ENCODE results near the gene CIB4.

CIB4 gene

DNA sequence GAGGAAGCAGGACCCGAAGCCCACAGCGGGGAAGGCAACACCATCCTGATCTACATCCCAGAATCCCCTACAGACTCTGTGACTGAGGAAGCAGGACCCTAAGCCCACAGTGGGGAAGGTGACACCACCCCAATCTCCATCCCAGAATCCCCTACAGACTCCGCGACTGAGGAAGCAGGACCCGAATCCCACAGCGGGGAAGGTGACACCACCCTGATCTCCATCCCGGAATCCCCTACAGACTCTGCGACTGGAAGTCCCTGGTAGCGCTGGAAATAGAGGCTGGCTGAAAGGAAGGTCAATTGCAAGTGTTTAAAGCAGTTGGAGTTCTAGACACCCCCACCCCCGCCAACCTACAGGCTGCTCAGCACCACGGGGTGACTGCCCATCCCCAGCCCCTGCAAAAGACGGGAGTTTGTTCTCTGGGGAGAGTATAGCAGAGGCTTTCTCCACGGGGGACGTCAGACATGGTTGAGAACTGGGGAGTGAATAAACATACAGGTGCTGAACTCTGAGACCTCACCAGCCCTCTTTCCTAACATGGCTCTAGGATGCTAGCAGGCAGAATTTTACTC is 21.0 kb downstream of the CIB4 start:
- no peak for DNase-seq

DNA sequence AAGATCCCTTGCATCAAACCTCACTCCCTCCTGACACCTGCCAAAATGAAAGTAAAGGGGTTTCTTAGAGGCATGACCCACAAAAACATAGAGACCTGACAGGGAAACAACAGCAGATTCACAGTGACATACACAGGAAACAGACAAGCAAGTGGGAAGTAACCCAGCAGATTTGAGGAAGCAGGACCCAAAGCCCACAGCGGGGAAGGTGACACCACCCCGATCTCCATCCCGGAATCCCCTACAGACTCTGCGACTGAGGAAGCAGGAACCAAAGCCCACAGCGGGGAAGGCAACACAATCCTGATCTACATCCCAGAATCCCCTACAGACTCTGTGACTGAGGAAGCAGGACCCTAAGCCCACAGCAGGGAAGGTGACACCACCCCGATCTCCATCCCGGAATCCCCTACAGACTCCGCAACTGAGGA is 21.6 kb downstream of the CIB4 start:
- no peak for DNase-seq

DNA sequence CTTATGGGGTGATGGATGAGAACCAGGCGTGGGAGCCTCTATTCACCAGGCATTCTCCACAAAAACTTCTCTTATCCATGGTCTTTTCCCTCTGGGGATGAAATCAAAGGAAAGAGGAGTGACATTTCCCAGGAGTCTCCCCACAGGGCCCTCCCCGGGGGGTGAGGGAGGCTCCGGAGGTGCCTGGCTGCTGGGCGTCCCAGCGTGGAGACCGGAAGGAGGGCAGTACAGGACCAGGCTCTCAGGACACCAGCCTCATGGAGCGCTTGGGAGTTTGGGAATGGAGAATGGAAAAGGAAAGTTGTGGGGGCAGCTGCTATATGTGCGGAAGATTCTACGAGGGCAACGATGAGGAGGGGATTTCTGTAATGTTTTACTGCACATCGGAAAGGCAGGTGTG is 22.1 kb downstream of the CIB4 start:
- DNase-seq: no peak

DNA sequence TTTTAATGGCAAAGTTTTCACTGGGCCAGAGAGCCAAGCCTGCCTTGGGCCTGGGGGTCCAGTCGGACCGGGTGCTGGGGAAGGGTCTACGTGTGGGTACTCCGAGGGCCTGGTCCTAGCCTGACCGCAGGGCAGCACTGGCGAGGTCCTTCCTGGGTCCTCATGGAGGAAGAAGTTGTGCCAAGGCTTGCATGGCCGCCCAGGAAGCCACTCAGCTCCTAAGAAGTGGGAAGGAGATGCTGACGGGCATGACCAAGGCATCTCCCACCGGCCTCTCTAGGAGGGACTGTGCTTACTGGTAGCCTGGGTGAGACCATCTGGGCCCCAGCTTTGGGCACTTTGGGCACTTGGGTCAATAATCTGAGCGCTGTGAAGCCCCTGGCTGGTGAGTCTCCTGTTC is 22.6 kb downstream of the CIB4 start:
- no peak for DNase-seq

DNA sequence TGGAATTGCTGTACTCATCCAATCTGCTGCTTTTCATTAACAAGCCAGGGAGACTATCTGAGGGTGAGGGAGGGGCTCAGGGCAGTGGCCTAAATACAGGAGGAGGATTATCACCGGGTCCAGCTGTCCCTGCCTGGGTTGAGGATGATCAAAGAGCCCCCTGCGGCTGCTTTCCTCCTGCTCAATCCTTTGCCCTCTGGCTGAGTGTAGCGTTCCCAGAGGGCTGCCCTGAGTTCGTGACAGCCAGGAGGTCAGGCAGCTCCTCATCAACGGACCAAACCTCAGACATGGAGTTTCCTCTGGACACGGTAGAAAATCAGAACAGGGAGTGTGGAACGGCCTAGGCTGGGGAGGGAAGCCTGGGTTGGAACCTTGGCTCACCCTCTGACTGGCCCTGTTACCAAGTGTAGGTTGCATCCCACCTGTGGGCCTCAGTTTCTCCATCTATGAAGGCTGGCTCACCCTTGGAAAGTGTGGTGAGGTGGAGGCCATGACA is 23.5 kb downstream of the CIB4 start:
- DNase-seq: no peak

DNA sequence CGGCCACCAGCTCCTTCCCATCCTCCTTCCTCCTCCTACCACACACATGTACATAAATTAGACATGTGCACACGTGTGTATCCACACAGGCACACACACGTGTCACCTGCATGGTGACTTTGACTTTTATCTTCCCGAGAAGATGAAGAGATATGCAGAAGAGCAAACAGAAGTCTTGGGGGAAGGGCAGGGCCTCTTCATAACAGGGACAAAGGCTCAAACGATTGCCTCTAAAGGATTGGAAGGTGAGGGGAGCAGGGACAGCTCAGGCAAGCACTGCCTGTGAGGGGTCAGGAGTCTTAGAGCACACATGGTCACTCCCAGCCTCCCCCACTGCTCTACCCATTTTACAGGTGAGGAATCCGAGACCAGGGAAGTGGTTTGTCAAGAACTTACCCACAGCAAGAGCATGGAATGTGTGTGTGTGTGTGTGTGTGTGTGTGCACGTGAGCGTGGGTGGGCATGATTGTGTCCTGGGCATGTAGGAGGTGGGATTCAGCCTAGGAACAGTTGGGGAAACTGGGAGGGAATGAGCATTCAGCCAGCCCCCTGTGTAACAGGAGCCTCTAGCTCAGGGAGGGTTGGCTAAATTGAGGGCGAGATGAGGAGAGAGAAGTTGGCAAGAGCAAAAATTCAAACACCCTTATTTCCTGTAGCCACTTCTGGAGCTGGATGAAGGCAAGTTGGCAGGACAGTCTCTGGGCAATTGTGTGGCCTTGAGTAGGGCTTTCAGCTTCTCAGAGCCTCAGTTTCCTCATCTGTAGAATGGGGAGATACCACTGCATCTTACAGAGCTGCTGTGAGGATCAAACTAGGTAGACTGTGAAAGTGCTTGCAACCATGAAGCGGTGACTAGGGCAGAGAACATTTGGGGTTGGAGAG is 24.2 kb downstream of the CIB4 start:
- DNase-seq: no peak

DNA sequence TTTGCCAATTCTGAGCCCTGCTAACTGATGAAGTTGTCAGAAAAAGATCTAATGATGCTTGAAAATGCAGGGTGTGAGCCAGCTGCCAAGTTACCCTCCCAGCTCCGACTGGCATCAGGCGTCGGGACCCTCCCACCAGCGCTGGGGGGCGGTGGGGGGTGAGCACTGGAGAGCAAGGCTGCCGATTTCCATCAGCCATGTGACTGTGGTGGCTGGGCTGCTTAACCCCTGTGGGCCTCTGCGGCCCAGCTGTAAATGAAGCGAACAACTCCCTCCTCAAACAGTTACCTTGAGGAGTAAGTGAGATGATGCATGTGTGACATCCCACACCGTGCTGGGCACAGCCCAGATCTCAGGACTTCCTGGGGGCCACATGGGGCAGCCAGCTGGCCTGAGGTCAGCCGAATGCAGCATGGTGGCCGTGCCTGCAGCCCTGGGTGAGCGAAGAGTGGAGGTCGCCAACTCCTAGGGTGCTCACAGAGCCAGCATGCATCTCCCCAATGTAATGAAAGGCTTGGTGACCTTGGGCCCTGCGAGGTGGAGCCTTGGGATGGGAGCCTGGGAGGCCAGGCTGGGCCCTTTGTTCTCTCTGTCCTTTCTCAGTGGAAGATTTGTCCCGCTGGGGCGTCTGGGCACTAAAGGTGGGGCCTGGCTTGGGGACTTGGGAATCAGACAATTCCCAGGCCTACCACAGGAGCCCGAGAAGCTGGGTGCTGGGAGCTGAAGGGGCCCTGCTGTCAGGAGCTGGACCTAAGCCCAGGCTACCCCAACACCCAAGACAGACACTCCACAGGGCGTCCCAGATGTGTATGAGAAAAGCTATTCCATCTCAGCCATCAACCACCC is 25.1 kb downstream of the CIB4 start:
- no peak for DNase-seq

DNA sequence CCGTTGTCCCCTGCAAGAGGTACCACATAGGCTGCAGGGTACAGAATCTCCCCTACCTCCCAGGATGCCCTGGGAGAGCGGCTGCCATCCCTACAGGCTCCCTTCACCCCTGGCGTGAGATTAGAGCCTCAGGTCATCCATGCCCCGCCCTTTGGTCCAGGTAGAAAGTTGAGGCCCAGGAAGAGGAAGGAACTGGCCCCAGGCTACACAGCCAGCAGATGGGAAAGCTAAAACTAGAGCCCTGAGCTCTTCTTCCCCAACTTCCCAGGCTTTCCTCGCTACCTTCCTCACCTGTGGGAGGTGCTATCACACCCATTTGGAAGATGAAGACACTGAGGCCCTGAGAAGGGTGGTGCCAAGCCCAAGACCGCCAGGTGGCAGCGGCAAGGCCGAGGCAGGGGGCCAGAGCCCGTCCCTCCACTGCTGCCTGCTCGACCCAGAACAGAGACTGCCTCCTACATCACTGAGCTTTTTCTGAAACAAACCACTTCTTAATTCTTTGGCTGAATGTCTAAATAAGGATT is 25.8 kb downstream of the CIB4 start:
- DNase-seq: no peak

DNA sequence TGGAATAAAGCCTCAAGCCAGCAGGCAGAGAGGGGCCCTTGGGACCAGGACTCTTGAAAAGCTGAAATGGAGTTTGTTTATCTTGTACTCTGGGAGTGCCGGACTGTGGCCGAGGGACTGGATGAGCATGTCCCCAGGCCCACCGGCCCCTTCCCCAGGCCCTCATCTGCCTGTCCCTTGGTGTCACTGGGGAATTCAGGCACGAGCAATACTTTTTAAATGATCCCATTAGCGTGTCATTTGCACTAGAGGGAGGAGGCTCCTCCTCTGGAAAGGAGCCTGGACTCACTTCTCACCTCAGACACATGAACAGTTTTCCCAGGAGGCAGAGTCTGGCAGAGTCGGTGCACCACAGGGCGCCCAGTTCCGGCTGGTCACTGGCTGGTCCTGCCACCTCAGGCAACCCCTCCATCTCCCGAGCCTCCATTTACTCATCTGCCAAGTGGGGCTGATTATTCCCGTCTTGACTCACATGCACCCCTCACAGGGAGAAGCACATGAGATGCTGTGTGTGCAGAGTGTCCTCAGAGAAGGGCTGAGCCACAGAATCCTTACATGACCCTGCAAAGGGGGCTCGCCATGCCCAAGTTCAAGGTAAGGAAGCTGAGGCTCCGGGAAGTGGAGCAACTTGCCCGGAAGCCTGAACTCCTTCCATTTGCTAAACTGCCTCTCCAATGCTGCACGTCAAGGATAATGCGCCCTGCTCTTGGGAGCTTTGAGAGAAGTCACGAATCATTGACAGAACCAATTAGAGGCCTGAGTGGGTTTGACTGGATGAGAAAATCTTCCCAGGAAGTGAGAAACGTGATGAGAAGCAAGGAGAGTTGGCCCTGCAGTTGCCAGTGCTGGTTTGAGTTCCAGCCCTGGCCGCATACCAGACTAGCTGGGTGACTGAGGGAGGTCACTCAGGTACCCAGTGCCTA is 26.7 kb downstream of the CIB4 start:
- DNase-seq: no peak

DNA sequence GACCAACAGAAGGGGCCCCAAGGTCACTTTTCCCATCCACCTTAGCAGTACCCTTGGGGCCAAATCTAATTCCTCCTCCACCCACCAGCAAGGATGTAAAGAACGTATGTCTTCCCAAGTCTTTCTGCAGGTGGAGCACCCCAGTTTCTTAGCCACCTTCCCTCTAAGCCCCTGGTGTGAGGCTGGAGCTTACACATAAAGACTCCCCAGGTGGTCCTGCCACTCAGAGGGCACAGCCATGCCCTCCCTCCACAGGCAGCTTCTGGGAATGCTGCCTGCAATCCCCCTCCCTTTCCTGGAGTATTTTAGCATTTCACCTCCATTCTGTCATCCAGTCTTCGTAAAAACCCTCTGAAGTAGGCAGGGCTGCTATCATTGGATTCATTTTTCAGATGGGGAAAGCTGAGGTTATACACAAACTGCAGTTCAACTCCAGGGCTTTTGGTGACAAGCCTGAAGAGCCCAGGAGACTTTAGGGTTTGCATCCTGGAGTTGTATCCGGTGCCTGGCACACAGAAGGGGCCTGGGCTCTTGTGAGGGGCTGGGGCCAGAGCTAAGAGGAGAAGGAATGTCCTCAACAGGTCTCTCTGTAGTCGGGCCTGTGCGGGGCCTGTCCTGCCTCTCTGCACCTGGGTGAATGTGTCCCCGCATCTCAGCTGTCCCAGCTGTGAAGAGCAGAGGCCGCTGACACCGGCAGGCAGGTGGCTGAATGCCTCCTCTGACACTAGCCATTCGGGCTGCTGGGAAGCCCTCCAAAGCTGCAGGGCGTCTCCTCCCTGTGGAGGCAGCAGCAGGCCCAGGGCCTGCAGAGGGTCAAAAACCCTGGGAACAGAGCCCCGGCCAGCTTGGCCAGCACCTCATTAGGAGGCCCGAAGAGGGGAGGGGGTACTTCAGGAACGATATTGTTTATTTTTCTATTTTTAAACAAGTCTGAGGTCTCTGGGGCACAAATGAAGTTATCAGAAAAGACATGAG is 27.6 kb downstream of the CIB4 start:
- DNase-seq: no peak

DNA sequence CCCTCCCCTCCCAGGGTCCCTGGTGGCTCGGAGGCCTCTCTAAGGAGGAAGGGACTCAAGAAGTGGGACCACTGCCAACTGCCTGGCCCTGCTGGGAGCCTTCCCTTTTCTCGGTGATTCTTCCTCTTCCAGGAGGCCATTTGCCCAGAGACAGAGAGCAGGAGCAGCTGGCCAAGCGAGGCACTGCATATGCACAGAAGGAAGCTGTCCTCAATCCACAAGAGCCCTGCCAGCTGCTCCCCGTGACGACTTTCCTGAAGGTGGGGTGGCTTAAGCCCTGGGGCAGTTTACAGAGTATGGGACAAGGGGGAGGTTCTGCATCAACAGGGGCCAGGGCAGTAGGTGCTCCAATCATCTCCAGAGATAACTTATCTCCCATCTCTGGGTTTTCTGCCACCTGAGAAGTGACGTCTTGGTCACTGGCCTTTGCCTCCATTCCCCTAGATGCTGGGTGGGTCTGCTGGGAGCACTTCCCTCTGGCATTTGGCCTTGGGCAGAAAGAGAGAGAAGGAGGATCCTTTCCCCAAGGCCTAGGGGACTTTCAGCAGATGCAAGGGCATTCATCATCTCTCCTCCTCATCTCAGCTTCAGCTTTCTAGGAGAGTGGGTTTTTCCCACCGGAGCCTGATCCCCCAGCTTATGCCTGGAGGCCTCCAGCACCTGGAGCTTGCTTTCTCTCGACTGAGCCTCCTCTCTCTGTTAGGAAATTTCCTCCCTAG is 28.5 kb downstream of the CIB4 start:
- no peak for DNase-seq

DNA sequence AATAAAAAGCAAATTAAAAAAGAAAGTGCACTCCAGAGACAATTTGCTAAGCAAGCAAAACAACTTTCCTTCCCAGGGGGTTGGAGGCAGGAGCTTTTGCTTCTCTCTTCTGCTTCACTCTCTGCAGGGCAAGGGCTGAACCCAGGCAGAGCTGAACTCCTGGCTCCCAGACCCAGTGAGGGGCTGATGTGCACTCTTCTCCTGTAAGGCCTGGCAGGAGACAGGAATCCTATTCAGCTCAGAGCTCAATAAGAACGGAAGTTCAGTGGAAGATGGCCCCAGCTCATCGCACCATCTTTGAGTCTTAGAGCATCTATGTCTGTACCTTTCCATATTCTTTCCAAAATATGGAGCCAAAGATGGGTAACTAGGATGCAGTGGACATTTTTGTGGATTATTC is 29.1 kb downstream of the CIB4 start:
- DNase-seq: no peak

DNA sequence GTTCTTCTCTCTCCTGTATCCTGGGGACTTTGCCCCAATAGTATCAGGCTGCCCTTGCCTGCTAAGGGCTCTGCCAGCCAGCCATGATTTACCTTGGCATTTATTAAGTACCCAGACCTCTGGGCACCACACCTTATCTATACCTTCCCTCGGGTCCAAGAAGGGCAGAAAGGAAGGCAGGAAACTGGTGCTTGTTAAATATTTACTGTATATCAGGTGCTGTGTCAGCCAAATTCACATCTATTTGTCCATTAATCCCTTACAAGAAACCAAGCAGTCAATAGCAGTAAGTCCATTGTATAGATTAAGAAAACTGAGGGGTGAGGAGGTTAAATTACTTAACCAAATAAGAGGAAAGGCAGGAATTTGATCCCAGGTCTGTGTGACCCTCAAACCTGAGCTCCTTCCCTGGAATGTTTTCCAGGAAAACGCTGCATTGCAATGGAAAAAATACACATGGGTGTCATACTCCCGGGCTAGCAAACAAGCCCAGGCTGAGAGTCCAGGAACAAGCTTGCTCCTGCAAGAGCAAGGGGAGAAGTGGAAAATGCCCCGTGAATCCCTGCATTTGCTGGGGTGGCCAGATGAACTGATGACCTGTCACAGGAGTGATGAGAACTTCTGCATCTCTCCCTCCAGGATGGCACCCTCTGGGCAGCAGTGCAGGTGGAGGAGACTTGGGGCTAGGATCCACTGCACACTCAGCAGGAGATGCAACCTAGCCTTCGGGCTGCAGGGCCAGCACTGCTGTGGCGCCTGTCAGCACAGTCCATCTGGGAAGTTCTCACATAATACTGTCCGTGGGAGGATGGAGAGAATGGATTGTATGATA is 30.4 kb downstream of the CIB4 start:
- no peak for DNase-seq

DNA sequence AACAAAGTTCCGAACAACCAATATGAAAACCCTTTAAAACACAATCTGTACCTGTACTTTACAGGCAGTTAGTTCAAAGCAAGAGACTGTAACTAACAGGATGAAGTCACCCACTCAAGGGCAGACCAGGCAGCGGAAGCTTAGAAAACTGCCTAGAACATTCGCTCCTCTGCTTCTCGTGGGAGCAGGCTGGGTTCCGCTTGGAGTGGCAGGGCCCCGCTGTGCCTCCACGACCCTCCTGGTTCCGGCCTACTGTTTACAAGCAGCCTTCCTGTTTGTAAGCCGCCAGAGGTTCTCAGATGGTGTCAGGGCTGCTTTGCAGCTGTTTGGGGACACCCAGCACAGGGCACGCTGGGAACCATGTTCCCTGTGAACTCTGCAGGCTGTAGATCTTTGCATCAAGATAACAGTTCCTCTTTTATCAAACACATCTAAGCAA is 31.3 kb downstream of the CIB4 start:
- no peak for DNase-seq

DNA sequence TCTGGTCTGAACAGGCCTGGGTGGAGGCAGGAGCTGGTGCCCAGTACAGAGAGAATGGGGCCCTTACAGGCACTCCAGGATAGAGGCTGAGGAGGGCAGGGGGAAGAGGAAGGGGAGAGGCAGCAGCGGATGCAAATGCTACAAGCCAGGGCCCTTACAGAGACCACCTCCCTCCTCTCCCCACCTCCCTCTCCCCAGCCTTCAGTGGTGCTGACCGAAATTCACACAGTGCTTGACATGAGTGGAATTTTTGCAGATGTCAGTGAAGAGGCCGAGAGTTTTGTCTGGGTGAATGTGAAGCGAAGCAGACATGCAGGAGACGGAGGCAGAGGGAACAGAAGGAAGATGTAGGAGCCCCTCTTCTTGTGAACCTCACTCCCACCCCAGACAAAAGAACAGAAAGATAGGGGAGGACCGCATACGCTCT is 31.9 kb downstream of the CIB4 start:
- no peak for DNase-seq

DNA sequence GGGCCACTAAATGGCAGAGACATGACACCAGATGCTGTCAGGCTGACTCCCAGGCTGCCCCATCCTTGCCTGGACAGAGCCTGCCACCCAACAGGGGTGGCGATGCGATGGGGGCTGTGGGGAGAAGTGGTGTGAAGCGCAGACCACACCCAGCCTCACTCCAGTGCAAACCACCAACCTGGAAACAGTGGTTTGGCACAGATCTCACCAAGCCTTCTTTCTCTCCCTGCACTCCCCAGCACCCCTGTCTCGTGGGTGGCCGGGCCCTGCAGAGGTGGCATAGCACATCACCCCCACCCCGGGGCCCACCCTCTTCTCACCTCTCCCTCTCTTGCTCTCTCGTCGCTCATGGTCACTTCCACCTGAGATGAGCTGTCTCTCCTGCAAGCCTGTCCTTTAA is 32.6 kb downstream of the CIB4 start:
- no peak for DNase-seq

DNA sequence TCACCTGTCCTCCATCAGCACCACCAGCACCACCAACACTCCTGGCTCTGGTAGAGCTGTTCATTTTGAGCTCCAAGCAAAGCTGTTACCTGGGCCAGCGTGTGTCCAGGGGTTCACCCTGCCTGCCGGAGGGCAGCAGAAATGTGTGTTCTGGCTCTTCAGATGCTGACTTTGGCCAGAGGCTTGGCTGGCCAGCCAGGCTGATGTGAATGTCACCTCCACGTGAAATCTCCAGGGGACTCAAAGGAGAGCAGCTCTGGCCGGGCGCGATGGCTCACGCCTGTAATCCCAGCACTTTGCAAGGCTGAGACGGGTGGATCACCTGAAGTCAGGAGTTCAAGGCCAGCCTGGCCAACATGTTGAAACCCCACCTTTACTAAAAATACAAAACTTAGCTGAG is 33.5 kb downstream of the CIB4 start:
- no peak for DNase-seq

DNA sequence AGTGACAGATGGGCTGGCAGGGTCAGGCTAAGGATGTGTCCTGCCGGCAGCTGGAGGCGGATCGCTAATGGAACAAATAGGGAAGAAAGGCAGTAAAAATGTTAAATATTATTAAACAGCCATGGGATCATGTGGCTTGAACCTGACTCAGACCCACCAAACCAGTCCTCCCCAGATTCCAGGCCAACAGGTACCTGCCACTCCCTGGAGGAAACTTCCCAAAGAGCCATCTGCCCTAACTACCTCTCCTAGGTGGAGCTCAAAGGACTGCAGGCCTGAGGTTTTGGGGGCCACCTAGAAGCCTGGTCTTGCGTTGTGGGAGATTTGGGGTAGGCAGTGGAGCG is 34.3 kb downstream of the CIB4 start:
- no peak for DNase-seq

Measured in fibroblast of skin of scalp (primary cell).